ENCODE data around the gene NVL.
"Not testable (repeated sequence)": the region's sequence is repeated elsewhere in the genome, so short reads cannot be mapped to it uniquely, and the experiment has no call there.

Gene NVL

GRCh38 chr1:224235813-224236493 is 94.0 kb downstream of the NVL start:
- DNase-seq (ENCODE audit: low read depth): no peak

DNA sequence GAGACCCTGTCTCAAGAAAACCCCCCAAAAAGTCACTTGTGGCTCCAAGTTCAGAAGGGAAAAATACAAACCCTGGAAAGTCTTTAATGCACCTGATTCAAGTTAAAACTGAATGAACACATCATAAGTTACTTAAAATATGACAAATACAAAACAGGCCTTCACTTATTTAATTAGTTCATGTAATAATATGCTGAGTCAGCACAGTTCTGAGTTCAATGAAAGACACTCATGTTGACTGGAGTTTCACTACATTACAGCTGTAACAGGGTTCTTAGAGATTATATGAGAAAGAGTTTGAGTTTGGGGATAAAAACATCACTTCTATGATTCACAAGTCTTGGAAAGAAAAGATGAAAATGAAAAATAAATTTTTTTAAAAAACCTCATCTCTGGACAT is 96.0 kb downstream of the NVL start:
- DNase-seq (ENCODE audit: low read depth): no peak

GRCh38 chr1:224226849-224227502 is 103.0 kb downstream of the NVL start:
- DNase-seq (ENCODE audit: low read depth): no peak

GRCh38 chr1:224223819-224224714 is 105.9 kb downstream of the NVL start:
- DNase-seq (ENCODE audit: low read depth): no peak

- no peak for DNase-seq (ENCODE audit: low read depth)
These were observed 110.3 kb downstream of the NVL start for GRCh38 chr1:224219612-224220059.

GRCh38 chr1:224219011-224219611 is 110.9 kb downstream of the NVL start:
- no peak for DNase-seq (ENCODE audit: low read depth)

- no peak for DNase-seq (ENCODE audit: low read depth)
These were observed 112.0 kb downstream of the NVL start for GRCh38 chr1:224217655-224218623.

DNA sequence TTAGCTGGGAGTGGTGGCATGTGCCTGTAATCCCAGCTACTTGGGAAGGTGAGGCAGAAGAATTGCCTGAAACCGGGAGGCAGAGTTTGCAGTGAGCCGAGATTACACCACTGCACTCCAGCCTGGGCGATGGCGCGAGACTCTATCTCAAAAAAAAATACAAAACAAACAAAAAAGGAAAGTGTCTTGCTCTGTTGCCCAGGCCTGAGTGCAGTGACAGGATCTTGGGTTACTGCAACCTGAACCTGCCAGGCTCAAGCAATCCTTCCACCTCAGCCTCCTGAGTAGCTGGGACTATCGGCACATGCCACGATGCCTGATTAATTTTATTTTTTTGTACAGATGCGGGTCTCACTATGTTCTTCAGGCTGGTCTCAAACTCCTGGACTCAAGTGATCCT is 113.6 kb downstream of the NVL start:
- DNase-seq (ENCODE audit: low read depth): no peak

- DNase-seq (ENCODE audit: low read depth): no peak
These were observed 116.4 kb downstream of the NVL start for GRCh38 chr1:224213438-224214119.

- DNase-seq (ENCODE audit: low read depth): no peak
These were observed 117.3 kb downstream of the NVL start for GRCh38 chr1:224212618-224213061.

GRCh38 chr1:224211206-224211962 is 118.6 kb downstream of the NVL start:
- no peak for DNase-seq (ENCODE audit: low read depth)

GRCh38 chr1:224205931-224206538 is 123.9 kb downstream of the NVL start:
- not testable (repeated sequence) for DNase-seq (ENCODE audit: low read depth)

- no peak for DNase-seq (ENCODE audit: low read depth)
These were observed 124.5 kb downstream of the NVL start for GRCh38 chr1:224205438-224205840.

DNA sequence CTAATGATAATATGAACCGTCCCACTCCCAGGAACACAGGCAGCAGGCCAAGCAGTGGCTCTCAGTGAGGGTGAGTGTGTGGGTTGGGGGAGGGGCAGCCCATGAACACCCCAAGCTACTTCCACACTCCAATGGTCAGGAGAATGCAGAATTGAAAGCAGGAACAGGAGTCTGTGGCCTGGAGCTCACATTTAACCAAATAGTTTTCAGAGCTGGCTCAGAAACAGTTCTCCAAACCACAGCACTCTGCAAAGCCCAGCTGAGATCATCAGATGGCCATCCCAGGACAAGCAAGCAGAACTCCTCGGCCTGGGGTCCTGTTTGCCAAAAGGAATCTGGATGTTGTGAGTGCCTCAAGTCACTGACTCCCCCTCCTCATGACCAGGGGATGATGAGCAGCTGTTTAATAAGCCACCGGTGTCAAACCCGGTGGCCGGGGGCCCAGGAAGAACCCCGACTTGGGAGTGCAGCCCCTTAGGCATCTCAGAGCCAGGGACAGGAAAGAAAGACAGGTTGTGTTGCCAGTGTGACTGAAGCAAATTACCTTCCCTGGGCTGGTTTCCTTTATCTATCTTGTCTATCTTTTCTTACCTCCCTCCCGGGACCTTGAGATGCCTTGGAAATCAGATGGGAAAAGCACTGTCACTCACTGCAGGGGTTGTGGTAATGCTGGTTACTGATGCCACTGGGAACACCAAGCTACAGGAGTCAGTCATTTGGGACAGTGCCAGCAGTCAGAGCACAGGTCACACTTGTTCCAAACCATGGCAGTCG is 126.5 kb downstream of the NVL start:
- DNase-seq (ENCODE audit: low read depth): no peak

DNA sequence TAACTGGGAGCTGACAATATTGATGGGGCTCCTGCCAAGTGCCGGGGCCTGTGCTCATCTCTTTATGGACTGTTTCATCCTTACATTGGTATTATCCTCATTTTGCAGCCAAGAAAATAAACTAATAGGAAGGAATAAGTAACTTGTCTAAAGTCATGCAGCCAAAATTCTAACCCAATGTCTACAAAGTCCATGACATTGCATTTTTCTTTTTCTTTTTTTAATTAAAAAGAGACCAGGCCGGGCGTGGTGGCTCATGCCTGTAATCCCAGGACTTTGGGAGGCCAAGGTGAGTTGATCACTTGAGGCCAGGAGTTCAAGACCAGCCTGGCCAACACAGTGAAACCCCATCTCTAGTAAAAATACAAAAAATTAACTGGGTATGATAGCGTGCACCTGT is 128.1 kb downstream of the NVL start:
- no peak for DNase-seq (ENCODE audit: low read depth)

GRCh38 chr1:224201383-224201782 is 128.6 kb downstream of the NVL start:
- no peak for DNase-seq (ENCODE audit: low read depth)

DNA sequence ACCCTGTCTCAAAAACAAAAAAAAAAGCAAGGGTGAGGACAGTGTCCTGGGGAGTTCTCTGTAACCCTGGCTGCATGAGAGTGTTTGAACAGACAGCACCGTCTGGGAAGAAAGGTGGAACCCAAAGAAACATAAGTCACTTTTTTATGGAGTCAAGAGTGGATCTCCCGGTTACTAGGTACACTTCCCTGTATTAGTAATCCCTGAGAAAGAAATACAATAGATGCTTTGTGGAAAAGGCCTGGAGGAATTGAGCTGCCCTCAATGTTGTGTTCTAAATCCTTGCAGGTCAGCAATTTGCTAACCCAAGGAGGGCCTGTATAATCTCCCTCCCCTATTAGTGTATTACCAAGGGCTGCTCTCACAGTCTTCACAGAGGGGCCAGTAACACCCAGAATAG is 130.3 kb downstream of the NVL start:
- no peak for DNase-seq (ENCODE audit: low read depth)

DNA sequence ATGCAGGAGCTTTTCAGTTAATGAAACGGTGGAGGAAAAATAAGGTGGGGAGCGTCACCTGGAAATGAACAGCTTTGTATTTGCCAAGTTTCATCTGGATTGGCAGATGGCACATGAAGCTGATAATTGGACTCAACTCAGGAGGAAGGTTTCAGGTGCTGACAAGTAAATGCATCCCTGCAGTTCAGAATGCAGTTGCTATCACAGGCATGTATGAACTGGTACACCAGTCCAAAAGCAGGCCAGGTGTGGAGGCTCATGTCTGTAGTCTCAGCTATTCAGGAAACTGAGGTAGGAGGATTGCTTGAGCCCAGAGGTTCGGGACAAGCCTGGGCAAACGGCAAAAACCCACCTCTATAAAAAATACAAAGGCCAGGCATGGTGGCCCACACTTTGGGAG is 131.4 kb downstream of the NVL start:
- no peak for DNase-seq (ENCODE audit: low read depth)

All from T-helper 22 cell (primary cell).